ENCODE data around the gene SLC22A16.
"Not testable (repeated sequence)": the region's sequence is repeated elsewhere in the genome, so short reads cannot be mapped to it uniquely, and the experiment has no call there.

SLC22A16 gene

GRCh38 chr6:110520209-110520965, 44.0 kb upstream of the SLC22A16 start:
- 95% methylated on average over 11 of the region's 12 CpGs for WGBS (ENCODE audit: insufficient coverage)
- DNase-seq, result no peak
- H3K4me1 ChIP-seq (ENCODE audit: control extremely low read depth in 1 of 4, control insufficient read depth in 4 of 4, insufficient read depth in 4 of 4, low read length in 3 of 4), result no peaks in the 10 kb centered on the region
- CTCF ChIA-PET, result interaction anchor here (1.2 to 1.3 kb wide), 2 partner anchors 8 to 14 kb away, joined by 3 read pairs; no protein-coding TSS in a partner anchor
- H3K36me3 ChIP-seq (ENCODE audit: control insufficient read depth in 4 of 4, insufficient read depth in 4 of 4, low read length in 3 of 4), result no peaks in the 10 kb centered on the region
- H3K4me3 ChIP-seq (ENCODE audit: control insufficient read depth in 1 of 7, extremely low read depth in 1 of 7, insufficient read depth in 4 of 7, low read depth in 2 of 7, low read length in 6 of 7), result no peak overlapping the region
- no peak overlapping the region for H3K27ac ChIP-seq (ENCODE audit: insufficient read depth in 1 of 2, low read depth in 1 of 2, low read length in 2 of 2, poor library complexity in 1 of 2, severe bottlenecking in 2 of 2)
- POLR2A ChIA-PET, result no interaction called here
- H3K27me3 ChIP-seq (replicated peaks in 2 of 5; ENCODE audit: control insufficient read depth in 4 of 5, insufficient read depth in 5 of 5, low read length in 4 of 5), result no peaks in the 10 kb centered on the region
- no peaks in the 10 kb centered on the region for H3K9me3 ChIP-seq (ENCODE audit: control extremely low read depth in 1 of 5, control insufficient read depth in 4 of 5, insufficient read depth in 2 of 5, low read depth in 1 of 5, low read length in 4 of 5)

DNA sequence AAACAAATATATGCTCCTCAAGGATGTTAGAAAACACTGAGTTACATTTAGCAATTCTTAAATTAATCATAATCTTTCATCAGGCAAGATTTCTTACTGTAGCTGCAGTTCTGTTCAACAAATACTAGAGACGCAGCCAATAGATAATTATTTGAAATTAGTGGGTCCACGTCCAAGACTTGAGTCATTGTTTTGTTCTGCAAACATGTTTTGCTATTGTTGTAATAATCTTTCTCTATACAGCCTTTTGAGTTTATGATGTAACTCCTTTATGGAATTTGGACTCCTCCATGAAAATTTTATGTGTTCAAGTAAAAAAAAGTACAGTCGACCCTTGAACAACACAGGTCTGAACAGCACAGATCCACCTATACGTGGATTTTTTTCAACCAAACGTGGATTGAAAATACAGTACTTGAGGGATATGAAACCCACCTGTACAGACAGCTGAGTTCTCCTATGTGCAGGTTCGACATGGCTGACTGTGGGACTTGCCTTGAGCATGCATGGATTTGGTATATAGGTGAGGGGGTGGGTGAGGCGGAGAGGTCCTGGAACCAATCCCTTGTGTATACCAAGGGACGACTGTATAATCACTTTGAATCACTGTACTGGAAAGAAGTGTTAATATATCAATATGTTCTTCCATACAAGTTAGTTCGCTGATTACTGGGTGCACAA, 41.3 kb upstream of the SLC22A16 start:
- no peak overlapping the region for H3K4me3 ChIP-seq (ENCODE audit: control insufficient read depth in 1 of 7, extremely low read depth in 1 of 7, insufficient read depth in 4 of 7, low read depth in 2 of 7, low read length in 6 of 7)
- no peak overlapping the region for H3K27ac ChIP-seq (ENCODE audit: insufficient read depth in 1 of 2, low read depth in 1 of 2, low read length in 2 of 2, poor library complexity in 1 of 2, severe bottlenecking in 2 of 2)
- no peaks in the 10 kb centered on the region for H3K9me3 ChIP-seq (ENCODE audit: control extremely low read depth in 1 of 5, control insufficient read depth in 4 of 5, insufficient read depth in 2 of 5, low read depth in 1 of 5, low read length in 4 of 5)
- H3K4me1 ChIP-seq (ENCODE audit: control extremely low read depth in 1 of 4, control insufficient read depth in 4 of 4, insufficient read depth in 4 of 4, low read length in 3 of 4), result no peaks in the 10 kb centered on the region
- ChIA-PET CTCF (interaction anchor here (1.5 to 2.2 kb wide), 2 partner anchors 10 to 15 kb away, joined by 4 read pairs; no protein-coding TSS in a partner anchor), POLR2A (interaction anchor here (0.6 kb wide), 1 partner anchor 1427 kb away, joined by 3 read pairs; no protein-coding TSS in a partner anchor)
- WGBS (ENCODE audit: insufficient coverage), result 96% methylated on average over 5 of the region's 9 CpGs
- H3K27me3 ChIP-seq (replicated peaks in 2 of 5; ENCODE audit: control insufficient read depth in 4 of 5, insufficient read depth in 5 of 5, low read length in 4 of 5), result no peaks in the 10 kb centered on the region
- DNase-seq, result no peak
- no peaks in the 10 kb centered on the region for H3K36me3 ChIP-seq (ENCODE audit: control insufficient read depth in 4 of 4, insufficient read depth in 4 of 4, low read length in 3 of 4)

DNA sequence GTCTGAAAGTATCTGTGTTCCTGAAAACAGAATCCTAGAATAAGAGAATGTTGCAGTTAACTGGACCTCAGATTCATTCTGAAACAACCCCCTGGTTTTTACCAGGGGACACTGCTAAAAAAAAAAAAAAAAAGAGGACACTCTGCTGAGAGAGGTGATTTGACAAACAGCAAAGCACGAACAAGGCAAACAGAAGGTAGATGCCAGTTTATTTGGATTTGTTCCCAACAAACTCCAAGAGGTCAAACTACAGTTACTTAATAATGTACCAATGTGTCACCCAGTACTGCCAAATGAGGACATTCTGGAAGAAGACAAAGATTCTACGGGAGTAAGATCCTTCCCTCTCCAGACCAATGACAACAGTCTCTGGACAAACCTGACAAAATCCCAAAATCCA, 40.6 kb upstream of the SLC22A16 start:
- POLR2A ChIA-PET, result no interaction called here
- WGBS (ENCODE audit: insufficient coverage), result 100% methylated on average over 1 of the region's 2 CpGs
- H3K27ac ChIP-seq (ENCODE audit: insufficient read depth in 1 of 2, low read depth in 1 of 2, low read length in 2 of 2, poor library complexity in 1 of 2, severe bottlenecking in 2 of 2), result no peak overlapping the region
- H3K36me3 ChIP-seq (ENCODE audit: control insufficient read depth in 4 of 4, insufficient read depth in 4 of 4, low read length in 3 of 4), result no peaks in the 10 kb centered on the region
- no peaks in the 10 kb centered on the region for H3K27me3 ChIP-seq (replicated peaks in 2 of 5; ENCODE audit: control insufficient read depth in 4 of 5, insufficient read depth in 5 of 5, low read length in 4 of 5)
- CTCF ChIA-PET, result no interaction called here
- no peaks in the 10 kb centered on the region for H3K9me3 ChIP-seq (ENCODE audit: control extremely low read depth in 1 of 5, control insufficient read depth in 4 of 5, insufficient read depth in 2 of 5, low read depth in 1 of 5, low read length in 4 of 5)
- no peak for DNase-seq
- no peak overlapping the region for H3K4me3 ChIP-seq (ENCODE audit: control insufficient read depth in 1 of 7, extremely low read depth in 1 of 7, insufficient read depth in 4 of 7, low read depth in 2 of 7, low read length in 6 of 7)
- H3K4me1 ChIP-seq (ENCODE audit: control extremely low read depth in 1 of 4, control insufficient read depth in 4 of 4, insufficient read depth in 4 of 4, low read length in 3 of 4), result no peaks in the 10 kb centered on the region

DNA sequence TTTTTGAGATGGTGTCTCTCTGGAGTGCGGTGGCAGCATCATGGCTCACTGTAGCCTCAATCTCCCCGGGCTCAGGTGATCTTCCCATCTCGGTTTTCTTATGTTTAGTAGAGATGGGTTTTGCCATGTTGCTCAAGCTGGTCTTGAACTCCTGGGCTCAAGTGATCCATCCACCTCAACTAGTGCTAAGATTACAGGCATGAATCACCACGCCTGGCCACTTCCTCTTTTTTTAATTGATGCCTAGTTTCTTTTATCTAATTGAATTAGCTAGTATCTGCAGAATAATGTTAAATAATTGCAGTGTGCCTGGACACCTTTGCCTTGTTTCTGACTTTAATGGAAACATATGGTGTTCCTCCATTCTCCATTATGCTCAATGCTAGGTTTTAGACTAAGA, 38.4 kb upstream of the SLC22A16 start:
- peak in 2 of 3 donors; percentile 67 to 75 for DNase-seq
- ChIA-PET POLR2A (no interaction called here), CTCF (no interaction called here)
- Histone ChIP-seq H3K36me3 (ENCODE audit: control insufficient read depth in 4 of 4, insufficient read depth in 4 of 4, low read length in 3 of 4) (no peaks in the 10 kb centered on the region), H3K9me3 (ENCODE audit: control extremely low read depth in 1 of 5, control insufficient read depth in 4 of 5, insufficient read depth in 2 of 5, low read depth in 1 of 5, low read length in 4 of 5) (no peaks in the 10 kb centered on the region), H3K27me3 (replicated peaks in 2 of 5; ENCODE audit: control insufficient read depth in 4 of 5, insufficient read depth in 5 of 5, low read length in 4 of 5) (no peaks in the 10 kb centered on the region), H3K27ac (ENCODE audit: insufficient read depth in 1 of 2, low read depth in 1 of 2, low read length in 2 of 2, poor library complexity in 1 of 2, severe bottlenecking in 2 of 2) (no peak overlapping the region), H3K4me1 (ENCODE audit: control extremely low read depth in 1 of 4, control insufficient read depth in 4 of 4, insufficient read depth in 4 of 4, low read length in 3 of 4) (no peaks in the 10 kb centered on the region), H3K4me3 (ENCODE audit: control insufficient read depth in 1 of 7, extremely low read depth in 1 of 7, insufficient read depth in 4 of 7, low read depth in 2 of 7, low read length in 6 of 7) (no peak overlapping the region)
- 20% methylated on average over 1 of the region's 4 CpGs for WGBS (ENCODE audit: insufficient coverage)

GRCh38 chr6:110512991-110513390, 36.6 kb upstream of the SLC22A16 start:
- Histone ChIP-seq H3K9me3 (ENCODE audit: control extremely low read depth in 1 of 5, control insufficient read depth in 4 of 5, insufficient read depth in 2 of 5, low read depth in 1 of 5, low read length in 4 of 5) (no peaks in the 10 kb centered on the region), H3K27me3 (replicated peaks in 2 of 5; ENCODE audit: control insufficient read depth in 4 of 5, insufficient read depth in 5 of 5, low read length in 4 of 5) (no peaks in the 10 kb centered on the region), H3K4me1 (ENCODE audit: control extremely low read depth in 1 of 4, control insufficient read depth in 4 of 4, insufficient read depth in 4 of 4, low read length in 3 of 4) (no peaks in the 10 kb centered on the region), H3K4me3 (ENCODE audit: control insufficient read depth in 1 of 7, extremely low read depth in 1 of 7, insufficient read depth in 4 of 7, low read depth in 2 of 7, low read length in 6 of 7) (no peak overlapping the region), H3K27ac (ENCODE audit: insufficient read depth in 1 of 2, low read depth in 1 of 2, low read length in 2 of 2, poor library complexity in 1 of 2, severe bottlenecking in 2 of 2) (no peak overlapping the region), H3K36me3 (ENCODE audit: control insufficient read depth in 4 of 4, insufficient read depth in 4 of 4, low read length in 3 of 4) (no peaks in the 10 kb centered on the region)
- DNase-seq, result no peak
- ChIA-PET POLR2A (no interaction called here), CTCF (no interaction called here)

- CTCF ChIA-PET; H3K4me1 ChIP-seq (ENCODE audit: control extremely low read depth in 1 of 4, control insufficient read depth in 4 of 4, insufficient read depth in 4 of 4, low read length in 3 of 4); H3K4me3 ChIP-seq (ENCODE audit: control insufficient read depth in 1 of 7, extremely low read depth in 1 of 7, insufficient read depth in 4 of 7, low read depth in 2 of 7, low read length in 6 of 7); H3K9me3 ChIP-seq (ENCODE audit: control extremely low read depth in 1 of 5, control insufficient read depth in 4 of 5, insufficient read depth in 2 of 5, low read depth in 1 of 5, low read length in 4 of 5); H3K27ac ChIP-seq (ENCODE audit: insufficient read depth in 1 of 2, low read depth in 1 of 2, low read length in 2 of 2, poor library complexity in 1 of 2, severe bottlenecking in 2 of 2); POLR2A ChIA-PET; DNase-seq; H3K36me3 ChIP-seq (ENCODE audit: control insufficient read depth in 4 of 4, insufficient read depth in 4 of 4, low read length in 3 of 4); H3K27me3 ChIP-seq (replicated peaks in 2 of 5; ENCODE audit: control insufficient read depth in 4 of 5, insufficient read depth in 5 of 5, low read length in 4 of 5): not testable (repeated sequence)
Observed at GRCh38 chr6:110512549-110512948, 36.1 kb upstream of the SLC22A16 start.

DNA sequence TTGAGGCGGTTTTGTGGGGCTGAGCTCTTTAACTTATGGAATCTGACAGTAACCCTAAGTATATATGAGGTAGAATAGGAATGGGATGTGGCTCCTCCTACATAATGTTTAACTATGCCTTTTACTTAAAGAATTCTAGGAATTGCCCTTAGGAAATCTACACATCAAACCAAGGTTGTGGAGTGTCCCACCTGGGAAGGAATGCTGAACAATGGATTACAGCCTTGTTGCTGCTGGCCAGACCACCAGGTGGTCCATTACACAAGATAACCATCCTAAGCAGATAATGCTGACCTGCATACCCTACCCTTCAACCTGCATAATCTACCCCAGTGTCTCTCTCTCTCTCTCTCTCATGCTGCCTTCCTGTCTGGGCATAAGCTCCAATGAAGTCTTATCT, 35.0 kb upstream of the SLC22A16 start:
- ChIA-PET POLR2A (interaction anchor here (0.6 kb wide), 1 partner anchor 402 kb away, joined by 3 read pairs; no protein-coding TSS in a partner anchor), CTCF (interaction anchor here (0.6 to 1.3 kb wide), 4 partner anchors 15 to 293 kb away, joined by 3 to 6 read pairs (median 4); no protein-coding TSS in a partner anchor)
- no CpG with 5 or more reads among the region's 1 CpG for WGBS (ENCODE audit: insufficient coverage)
- no peak for DNase-seq
- Histone ChIP-seq H3K36me3 (ENCODE audit: control insufficient read depth in 4 of 4, insufficient read depth in 4 of 4, low read length in 3 of 4) (no peaks in the 10 kb centered on the region), H3K4me1 (ENCODE audit: control extremely low read depth in 1 of 4, control insufficient read depth in 4 of 4, insufficient read depth in 4 of 4, low read length in 3 of 4) (no peaks in the 10 kb centered on the region), H3K9me3 (ENCODE audit: control extremely low read depth in 1 of 5, control insufficient read depth in 4 of 5, insufficient read depth in 2 of 5, low read depth in 1 of 5, low read length in 4 of 5) (no peaks in the 10 kb centered on the region), H3K27ac (ENCODE audit: insufficient read depth in 1 of 2, low read depth in 1 of 2, low read length in 2 of 2, poor library complexity in 1 of 2, severe bottlenecking in 2 of 2) (no peak overlapping the region), H3K27me3 (replicated peaks in 2 of 5; ENCODE audit: control insufficient read depth in 4 of 5, insufficient read depth in 5 of 5, low read length in 4 of 5) (no peaks in the 10 kb centered on the region), H3K4me3 (ENCODE audit: control insufficient read depth in 1 of 7, extremely low read depth in 1 of 7, insufficient read depth in 4 of 7, low read depth in 2 of 7, low read length in 6 of 7) (no peak overlapping the region)

Measured in common myeloid progenitor, CD34-positive (primary cell).